Measurements from ENCODE around the gene C9orf72. TPM values are rescaled to one million over a fixed set of nuclear protein-coding genes. Genes with fewer than 3 reads are reported as not detected.
"Not testable (repeated sequence)": the region's sequence is repeated elsewhere in the genome, so short reads cannot be mapped to it uniquely, and the experiment has no call there.

The C9orf72 gene
- total RNA-seq, 1 donor, result 6.5 TPM

DNA sequence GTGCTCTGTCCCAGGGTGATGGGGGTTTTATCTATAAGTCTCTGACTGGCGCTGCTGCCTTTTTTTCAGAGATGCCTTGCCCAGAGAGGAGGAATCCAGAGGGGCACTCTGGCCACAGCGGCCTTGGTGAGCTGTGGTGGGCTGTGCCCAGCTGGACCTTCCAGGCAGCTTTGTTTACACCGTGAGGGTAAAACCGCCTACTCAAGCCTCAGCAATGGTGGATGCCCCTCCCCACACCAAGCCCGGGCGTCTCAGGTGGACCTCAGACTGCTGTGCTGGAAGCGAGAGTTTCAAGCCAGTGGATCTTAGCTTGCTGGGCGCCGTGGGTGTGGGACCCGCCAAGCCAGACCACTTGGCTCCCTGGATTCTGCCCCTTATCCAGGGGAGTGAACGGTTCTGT is 41.3 kb upstream of the C9orf72 start:
- Histone ChIP-seq H3K36me3 (ENCODE audit: insufficient read depth, low read length) (no peaks in the 10 kb centered on the region), H3K27me3 (ENCODE audit: insufficient read depth, low read length) (no peaks in the 10 kb centered on the region), H3K79me2 (ENCODE audit: insufficient read depth, low read length) (no peaks in the 10 kb centered on the region), H2AFZ (ENCODE audit: low read length) (no peak overlapping the region), H3K4me2 (ENCODE audit: insufficient read depth, low read length) (no peak overlapping the region), H3K4me3 (ENCODE audit: insufficient read depth, low read length) (no peak overlapping the region), H3K9me3 (ENCODE audit: low read depth, low read length) (no peaks in the 10 kb centered on the region), H3K4me1 (ENCODE audit: insufficient read depth, low read length) (no peaks in the 10 kb centered on the region), H3K27ac (ENCODE audit: low read depth, low read length) (no peak overlapping the region), H4K20me1 (ENCODE audit: insufficient read depth, low read length) (no peaks in the 10 kb centered on the region)
- TF ChIP-seq, protein P1, sequence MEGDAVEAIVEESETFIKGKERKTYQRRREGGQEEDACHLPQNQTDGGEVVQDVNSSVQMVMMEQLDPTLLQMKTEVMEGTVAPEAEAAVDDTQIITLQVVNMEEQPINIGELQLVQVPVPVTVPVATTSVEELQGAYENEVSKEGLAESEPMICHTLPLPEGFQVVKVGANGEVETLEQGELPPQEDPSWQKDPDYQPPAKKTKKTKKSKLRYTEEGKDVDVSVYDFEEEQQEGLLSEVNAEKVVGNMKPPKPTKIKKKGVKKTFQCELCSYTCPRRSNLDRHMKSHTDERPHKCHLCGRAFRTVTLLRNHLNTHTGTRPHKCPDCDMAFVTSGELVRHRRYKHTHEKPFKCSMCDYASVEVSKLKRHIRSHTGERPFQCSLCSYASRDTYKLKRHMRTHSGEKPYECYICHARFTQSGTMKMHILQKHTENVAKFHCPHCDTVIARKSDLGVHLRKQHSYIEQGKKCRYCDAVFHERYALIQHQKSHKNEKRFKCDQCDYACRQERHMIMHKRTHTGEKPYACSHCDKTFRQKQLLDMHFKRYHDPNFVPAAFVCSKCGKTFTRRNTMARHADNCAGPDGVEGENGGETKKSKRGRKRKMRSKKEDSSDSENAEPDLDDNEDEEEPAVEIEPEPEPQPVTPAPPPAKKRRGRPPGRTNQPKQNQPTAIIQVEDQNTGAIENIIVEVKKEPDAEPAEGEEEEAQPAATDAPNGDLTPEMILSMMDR (IDR thresholded peaks at IDR 0.05; ENCODE audit: extremely low read depth, low read depth, low read length), result no peak
- no peak for DNase-seq (ENCODE audit: insufficient read length, low spot score, missing footprints)

DNA sequence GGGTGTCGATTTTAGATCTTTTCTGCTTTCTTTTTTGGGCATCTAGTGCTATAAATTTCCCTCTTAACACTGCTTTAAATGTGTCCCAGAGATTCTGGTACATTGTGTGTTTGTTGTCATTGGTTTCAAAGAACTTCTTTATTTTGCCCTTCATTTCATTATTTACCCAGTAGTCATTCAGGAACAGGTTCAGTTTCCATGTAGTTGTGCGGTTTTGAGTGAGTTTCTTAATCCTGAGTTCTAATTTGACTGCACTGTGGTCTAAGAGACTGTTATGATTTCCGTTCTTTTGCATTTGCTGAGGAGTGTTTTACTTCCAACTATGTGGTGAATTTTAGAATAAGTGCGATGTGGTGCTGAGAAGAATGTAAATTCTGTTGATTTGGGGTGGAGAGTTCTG is 38.8 kb upstream of the C9orf72 start:
- not testable (repeated sequence) for H2AFZ ChIP-seq (ENCODE audit: low read length); H3K27ac ChIP-seq (ENCODE audit: low read depth, low read length); H3K36me3 ChIP-seq (ENCODE audit: insufficient read depth, low read length); H3K4me1 ChIP-seq (ENCODE audit: insufficient read depth, low read length); H4K20me1 ChIP-seq (ENCODE audit: insufficient read depth, low read length); H3K4me2 ChIP-seq (ENCODE audit: insufficient read depth, low read length); DNase-seq (ENCODE audit: insufficient read length, low spot score, missing footprints); H3K9me3 ChIP-seq (ENCODE audit: low read depth, low read length); H3K4me3 ChIP-seq (ENCODE audit: insufficient read depth, low read length); H3K27me3 ChIP-seq (ENCODE audit: insufficient read depth, low read length); H3K79me2 ChIP-seq (ENCODE audit: insufficient read depth, low read length)

DNA sequence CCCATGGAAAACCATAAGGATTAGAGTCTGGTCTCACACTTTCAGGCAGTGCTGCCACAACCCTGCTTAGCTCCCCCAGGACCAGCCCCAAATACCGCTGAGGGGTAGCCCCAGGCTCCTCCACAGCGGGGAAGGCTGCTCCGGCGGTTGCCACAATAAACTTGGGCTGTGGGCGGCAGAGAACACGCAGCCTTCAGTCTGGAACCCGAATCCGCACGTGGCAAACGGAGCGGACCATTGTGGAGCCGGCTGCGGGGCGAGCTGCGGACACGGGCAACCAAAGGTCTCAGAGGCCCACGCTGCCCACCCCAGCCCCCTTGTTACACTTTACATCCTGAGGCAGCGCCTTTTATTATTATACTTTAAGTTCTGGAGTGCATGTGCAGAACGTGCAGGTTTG is 37.3 kb upstream of the C9orf72 start:
- H3K4me3 ChIP-seq (ENCODE audit: insufficient read depth, low read length), result no peak overlapping the region
- no peaks in the 10 kb centered on the region for H3K4me1 ChIP-seq (ENCODE audit: insufficient read depth, low read length)
- no peaks in the 10 kb centered on the region for H3K36me3 ChIP-seq (ENCODE audit: insufficient read depth, low read length)
- no peak for DNase-seq (ENCODE audit: insufficient read length, low spot score, missing footprints)
- TF ChIP-seq, protein P1 (IDR thresholded peaks at IDR 0.05; ENCODE audit: extremely low read depth, low read depth, low read length), result no peak
- H3K9me3 ChIP-seq (ENCODE audit: low read depth, low read length), result no peaks in the 10 kb centered on the region
- no peak overlapping the region for H3K27ac ChIP-seq (ENCODE audit: low read depth, low read length)
- H2AFZ ChIP-seq (ENCODE audit: low read length), result no peak overlapping the region
- no peak overlapping the region for H3K4me2 ChIP-seq (ENCODE audit: insufficient read depth, low read length)
- H3K27me3 ChIP-seq (ENCODE audit: insufficient read depth, low read length), result no peaks in the 10 kb centered on the region
- no peaks in the 10 kb centered on the region for H4K20me1 ChIP-seq (ENCODE audit: insufficient read depth, low read length)
- no peaks in the 10 kb centered on the region for H3K79me2 ChIP-seq (ENCODE audit: insufficient read depth, low read length)

DNA sequence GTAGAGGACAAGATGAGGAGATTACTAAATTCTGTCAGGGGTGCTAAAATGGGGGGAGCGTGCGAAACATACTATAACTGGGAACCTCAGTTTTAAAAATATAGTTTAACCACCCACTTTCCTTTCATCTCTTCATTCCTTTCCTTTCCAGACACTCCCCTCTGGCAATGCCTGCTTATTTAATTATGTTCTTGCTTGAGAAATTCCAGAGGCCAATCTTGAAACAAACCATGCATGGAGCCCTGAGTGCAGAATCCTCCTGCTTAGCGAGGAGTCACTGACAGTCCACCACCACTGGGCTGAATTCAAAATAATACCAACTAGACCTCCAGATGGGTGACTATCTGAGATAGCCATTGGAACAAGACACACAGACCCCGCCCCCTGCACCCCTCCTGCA is 29.7 kb upstream of the C9orf72 start:
- Histone ChIP-seq H4K20me1 (ENCODE audit: insufficient read depth, low read length) (no peaks in the 10 kb centered on the region), H3K9me3 (ENCODE audit: low read depth, low read length) (no peaks in the 10 kb centered on the region), H3K4me3 (ENCODE audit: insufficient read depth, low read length) (no peak overlapping the region), H3K4me2 (ENCODE audit: insufficient read depth, low read length) (no peak overlapping the region), H3K79me2 (ENCODE audit: insufficient read depth, low read length) (no peaks in the 10 kb centered on the region), H3K36me3 (ENCODE audit: insufficient read depth, low read length) (no peaks in the 10 kb centered on the region), H3K27me3 (ENCODE audit: insufficient read depth, low read length) (no peaks in the 10 kb centered on the region), H3K4me1 (ENCODE audit: insufficient read depth, low read length) (no peaks in the 10 kb centered on the region), H2AFZ (ENCODE audit: low read length) (no peak overlapping the region), H3K27ac (ENCODE audit: low read depth, low read length) (no peak overlapping the region)
- TF ChIP-seq, protein P1 (IDR thresholded peaks at IDR 0.05; ENCODE audit: extremely low read depth, low read depth, low read length), result no peak
- peak; percentile 55 for DNase-seq (ENCODE audit: insufficient read length, low spot score, missing footprints)
